HG03139 (cell line): ENCODE measurements around the gene KIAA1671.
A peak's percentile ranks its signal among the peaks of the same experiment; 100 is the strongest.
"Not testable (repeated sequence)": the region's sequence is repeated elsewhere in the genome, so short reads cannot be mapped to it uniquely, and the experiment has no call there.

Source experiments
- ATAC-seq: cut with Tn5 transposase; IDR thresholded peaks from one replicate; pipeline ENCODE4 v1.9.1; 2021; ENCODE audit not compliant: unreplicated experiment

KIAA1671 gene

DNA sequence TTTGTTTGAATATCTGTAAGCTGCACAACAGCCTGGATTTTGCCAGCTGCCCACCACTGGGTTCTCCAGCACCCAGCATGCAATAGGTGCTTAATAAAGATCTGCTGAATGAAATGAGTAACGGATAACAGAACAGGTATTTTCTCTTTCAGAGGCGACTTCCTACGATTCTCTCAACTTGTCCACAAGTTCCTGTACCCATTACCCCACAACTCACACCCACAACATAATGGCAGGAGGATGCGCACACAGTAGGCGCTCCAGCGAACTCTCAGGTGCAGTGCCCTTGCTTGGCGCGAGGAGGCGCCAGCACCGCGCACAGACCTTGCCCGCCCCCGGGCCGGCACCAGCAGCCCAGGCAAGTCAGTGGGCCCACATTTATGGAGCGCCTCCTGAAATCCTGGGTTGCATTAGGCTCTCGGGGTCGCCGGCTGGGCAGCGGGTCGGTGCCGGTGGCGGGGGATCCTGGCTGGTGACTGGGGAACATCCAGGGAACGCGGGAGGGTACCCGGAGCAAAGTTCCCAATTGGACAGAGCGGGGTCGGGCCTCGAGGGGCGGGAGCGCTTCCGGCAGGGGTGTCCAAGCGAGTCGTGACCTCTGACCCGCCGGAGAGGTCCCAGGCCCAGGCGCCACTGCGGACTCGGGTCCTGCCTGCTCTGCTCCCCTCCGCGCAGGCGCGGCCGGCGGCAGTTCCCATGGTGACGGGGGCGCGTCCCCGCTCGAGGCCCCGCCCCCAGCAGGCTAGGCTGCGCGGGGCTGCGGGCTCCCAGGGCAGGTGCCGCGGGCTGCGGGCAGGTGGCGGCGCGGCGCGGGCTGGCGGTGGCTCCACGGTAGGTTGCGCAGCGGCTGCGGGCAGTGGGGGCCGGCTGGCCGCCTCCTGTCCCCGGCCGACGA, at the start of gene KIAA1671:
Gene KIAA1671, plus strand, starts transcription at position 775 of the 895 bp plus-strand sequence. CDS start 75,284 bp downstream, outside the sequence.
- ATAC-seq, result peak; percentile 73

DNA sequence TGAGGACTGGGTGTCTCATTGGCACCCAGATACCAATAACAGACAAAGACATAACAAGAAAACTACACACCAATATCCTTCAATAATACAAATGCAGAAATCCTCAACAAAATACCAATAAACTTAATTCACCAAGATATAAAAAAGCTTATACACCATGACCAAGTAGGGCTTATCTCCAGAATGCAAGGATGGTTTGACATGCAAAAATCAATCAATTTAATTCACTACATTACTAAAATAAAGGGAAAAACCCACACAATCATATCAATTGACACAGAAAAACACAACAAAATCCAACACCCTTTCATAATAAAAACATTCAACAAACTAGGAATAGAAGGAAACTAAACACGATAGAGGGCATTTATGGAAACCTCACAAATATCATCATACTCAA, 46.6 kb upstream of the KIAA1671 start:
- no peak for ATAC-seq

DNA sequence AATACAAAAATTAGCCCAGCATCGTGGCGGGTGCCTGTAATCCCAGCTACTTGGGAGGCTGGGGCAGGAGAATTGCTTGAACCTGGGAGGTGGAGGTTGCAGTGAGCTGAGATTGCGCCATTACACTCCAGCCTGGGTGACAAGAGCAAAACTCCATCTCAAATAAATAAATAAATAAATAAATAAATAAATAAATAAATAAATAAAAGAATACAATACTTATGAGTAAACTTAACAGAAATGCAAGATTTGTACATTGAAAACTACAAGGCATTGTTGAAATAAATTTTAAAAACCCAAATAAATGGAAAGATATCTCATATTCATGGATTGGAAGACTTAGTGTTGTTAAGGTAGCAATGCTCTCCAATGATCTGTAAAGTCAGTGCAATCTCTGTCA, 45.4 kb upstream of the KIAA1671 start:
- not testable (repeated sequence) for ATAC-seq

DNA sequence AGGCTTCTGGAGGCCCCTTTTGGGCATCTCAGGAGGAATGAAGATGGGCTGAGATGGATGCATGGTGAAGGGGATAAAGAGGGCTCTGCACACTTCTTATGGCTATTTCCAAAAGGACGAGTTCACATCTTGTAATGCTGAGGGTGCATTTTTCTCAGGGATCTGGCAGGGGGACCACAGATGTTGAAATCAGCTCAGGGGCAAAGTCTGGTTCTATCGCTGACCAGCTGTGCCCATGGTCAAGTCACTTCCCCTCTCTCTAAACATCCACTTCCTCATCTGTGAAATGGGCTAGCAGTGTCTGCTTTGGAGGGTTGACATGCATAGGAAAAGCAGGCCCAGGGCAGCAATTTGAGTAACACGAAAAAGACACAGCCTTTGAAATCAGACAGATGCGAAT, 32.5 kb upstream of the KIAA1671 start:
- no peak for ATAC-seq

DNA sequence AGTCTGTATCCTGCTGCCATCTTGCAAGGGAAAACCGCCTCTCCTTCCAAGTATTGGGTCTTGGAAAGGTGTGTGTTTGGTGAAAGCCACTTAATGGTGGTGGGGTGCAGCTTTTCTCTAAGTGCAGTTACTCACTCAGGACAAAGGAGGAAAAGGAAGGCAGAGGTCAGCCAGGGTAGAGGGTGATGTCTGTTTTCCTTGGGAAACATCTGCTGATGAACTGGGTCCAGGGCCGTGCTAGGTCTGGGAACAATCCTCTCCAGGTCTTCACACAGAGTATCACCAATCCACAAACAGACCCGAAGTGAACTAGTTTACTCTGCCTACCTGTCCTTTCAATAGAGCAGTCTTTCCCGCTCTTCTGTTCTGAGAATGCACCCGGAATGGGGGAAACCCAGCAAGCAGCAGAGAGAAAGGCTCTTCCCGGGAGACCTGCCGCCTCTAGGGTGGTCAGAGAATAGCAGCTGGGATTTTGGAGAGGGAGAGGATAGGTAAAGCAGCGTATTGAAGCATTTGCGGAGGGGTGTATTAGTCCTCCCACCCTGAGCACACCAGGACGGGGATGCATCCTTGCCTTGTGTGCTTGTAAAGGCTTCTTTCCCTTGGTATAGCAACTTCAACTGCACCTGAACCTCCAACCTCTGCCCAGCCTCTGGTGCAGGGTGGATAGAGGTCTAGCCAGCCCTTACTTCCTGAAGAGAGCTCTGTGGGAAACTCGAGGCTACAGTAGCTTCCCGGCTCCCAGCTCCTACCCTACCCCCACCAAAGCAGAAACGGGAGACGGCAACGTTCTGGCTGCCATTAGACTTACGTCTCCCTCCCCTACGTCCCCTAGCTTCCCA, 26.7 kb upstream of the KIAA1671 start:
- ATAC-seq, result no peak

DNA sequence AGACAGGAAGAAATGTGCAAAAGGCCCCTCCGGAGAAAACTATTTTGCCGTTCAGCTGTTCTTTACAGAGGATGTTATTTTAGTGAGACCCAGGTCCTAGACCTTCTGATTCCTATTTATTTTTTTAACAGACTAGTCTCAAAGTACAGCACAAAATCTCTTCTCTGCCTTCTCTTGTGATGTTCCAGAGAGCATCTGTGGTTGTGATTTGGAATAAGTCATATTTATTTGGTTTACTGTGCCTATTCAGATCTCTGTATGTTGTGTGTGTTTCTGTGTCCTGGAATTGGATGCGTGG, 26.1 kb upstream of the KIAA1671 start:
- ATAC-seq, result no peak

DNA sequence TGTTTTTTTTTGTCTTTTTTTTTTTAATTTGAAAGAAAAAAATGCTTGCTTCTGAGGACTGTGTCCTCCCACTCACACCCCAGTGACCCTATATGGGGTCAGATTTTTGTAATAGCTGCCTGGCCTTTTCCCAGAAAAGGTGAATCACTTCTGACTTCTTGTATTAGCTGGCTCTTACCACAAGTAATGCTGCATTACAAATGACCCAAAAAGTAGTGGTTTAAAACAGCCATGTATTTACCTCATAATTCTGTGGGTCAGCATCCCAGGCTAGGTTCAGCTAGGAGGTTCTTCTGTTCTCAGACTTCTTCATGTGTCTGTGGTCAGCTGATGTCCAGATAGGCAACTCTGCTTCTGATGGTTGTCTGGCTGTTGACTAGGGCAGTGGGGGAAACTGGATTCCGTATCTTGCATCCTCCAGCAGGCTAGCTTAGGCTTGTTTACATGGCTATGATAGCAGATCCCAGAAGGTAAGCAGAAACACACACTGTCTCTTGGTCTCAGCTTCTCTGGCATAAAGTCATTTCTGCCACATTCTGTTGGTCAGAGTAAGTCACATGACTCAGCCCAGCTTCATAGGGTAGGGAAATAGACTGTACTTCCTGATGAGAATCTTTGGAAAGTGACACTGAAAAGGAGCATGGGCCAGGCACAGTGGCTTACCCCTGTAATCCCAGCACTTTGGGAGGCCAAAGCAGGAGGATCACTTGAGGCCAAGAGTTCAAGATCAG, 25.5 kb upstream of the KIAA1671 start:
- ATAC-seq, result no peak

DNA sequence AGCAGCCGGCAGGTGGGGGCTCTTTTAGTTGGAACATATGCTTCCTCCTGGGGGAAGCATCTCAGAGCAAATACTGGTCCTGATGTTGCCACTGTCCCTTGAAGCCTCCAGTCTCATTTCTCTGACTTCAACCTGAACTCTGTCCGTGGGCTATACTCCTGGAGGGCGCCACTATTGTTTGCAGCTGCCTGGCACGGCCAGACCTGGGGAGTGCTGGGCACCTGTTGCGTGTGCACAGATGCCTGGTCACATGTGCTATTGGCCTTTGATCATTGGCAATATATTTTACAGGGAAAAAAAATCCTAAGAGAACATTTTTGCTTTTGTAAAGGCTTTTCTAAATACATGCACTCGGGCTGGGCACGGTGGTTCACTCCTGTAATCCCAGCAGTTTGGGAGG, 24.2 kb upstream of the KIAA1671 start:
- ATAC-seq, result no peak

DNA sequence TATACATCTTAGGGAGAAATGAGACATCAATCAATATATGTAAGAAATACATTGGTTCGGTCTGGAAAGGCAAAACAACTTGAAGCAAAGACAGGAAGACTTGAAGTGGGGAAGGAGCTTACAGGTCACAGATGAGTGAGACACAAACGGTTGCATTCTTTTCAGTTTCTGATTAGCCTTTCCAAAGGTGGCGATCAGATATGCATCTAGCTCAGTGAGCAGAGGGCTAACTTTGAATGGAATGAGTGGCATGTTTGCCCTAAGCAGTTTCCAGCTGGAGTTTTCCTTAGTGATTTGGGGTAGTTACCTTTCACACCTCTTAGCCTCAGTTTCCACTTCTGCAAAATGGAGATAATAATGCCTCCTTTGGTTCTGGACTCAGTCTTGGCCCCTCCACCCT, 21.8 kb upstream of the KIAA1671 start:
- ATAC-seq, result no peak

DNA sequence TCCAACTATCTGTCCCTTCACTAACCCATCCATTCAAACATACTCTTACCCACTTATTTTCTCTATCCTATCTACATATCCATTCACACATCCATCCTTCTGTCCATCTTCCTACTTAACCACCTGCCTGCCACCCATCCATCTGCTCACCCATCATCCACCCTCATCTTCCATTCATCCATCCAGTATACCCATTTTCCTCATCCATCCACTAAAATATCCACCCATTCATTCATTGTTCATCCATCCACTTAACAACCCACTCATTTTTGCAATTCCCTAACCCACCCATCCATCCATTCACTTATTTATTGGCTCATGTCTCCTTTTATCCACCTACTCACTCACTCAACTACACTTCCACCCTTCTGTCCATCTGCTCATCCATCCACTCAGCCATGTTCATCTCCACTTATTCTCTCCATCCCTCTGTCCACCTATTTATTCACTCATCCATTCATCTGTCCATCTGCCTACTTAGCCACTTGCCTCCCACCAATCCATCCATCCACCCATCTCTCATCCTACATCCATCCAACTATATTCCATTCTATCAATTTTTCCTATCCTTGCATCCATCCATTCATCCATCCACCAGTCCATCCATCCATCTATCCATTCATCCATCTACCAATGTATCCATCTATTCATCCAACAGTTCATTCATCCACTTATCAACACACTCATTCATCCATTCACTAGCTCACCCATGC, 16.6 kb upstream of the KIAA1671 start:
- no peak for ATAC-seq

DNA sequence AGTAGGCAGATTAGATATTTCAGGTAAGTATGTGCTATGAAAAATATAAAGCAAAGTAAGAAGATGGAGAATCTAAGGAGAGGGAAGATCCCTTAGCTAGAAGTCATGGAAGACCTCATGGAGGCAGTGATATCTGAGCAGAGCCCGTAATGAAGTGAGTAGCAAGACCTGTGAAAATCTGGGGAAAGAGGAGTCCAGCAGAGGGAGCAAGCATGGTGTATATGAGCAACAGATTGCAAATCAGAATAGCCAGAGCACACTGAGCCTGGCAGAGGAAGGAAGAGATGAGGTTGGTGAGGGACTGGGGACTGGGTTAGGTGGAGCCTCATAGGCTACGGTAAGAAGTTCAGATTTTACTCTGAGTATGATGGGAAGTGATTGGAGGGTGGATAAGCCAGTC, 15.4 kb upstream of the KIAA1671 start:
- no peak for ATAC-seq

DNA sequence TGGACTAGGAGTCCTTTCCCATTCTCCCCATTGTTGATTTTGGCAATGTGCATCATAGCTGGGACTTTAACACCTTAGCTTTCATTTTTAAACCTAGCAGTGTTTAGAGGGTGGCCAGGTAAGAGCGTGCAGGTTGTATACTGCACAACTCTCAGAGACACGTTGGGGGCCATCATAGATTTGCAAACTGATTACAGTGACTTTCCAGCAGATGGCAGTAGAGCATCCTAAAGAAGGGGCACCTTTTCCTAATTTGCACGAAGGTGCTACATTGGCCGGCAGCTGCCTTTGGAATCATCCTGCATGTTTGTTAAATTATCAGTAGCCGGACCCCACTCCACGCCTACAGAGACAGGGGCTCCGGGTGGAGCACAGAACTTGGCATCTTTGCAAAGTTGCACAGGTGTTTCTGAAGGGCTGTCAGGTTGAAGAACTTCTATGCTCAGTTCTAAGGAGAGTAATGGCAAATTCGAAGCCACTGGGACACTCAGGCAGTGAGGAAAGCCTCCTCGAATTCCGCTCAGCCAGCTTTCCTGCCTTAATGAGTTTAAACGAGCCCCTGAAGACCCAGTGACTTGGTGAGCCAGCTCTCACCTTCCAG, 13.7 kb upstream of the KIAA1671 start:
- ATAC-seq, result no peak

DNA sequence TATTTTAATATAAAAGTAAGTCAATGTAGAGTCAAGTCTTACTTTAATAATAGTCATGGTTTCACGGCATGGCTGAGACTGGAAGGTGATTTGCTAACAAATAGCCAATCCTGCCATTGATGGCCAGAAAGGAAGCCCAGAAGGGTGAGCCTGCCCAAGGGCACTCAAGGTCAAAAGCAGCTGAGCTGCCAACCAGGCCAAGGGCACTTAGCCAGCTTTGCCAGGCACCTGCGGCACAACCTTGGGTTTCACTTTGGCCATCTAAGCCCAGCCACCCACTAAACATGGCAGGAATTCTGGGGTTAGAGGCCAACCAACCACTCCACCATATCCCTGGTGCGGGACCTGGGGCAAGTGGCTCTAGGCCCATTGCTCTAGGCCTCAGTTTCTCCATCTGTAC, 10.2 kb upstream of the KIAA1671 start:
- ATAC-seq, result no peak

DNA sequence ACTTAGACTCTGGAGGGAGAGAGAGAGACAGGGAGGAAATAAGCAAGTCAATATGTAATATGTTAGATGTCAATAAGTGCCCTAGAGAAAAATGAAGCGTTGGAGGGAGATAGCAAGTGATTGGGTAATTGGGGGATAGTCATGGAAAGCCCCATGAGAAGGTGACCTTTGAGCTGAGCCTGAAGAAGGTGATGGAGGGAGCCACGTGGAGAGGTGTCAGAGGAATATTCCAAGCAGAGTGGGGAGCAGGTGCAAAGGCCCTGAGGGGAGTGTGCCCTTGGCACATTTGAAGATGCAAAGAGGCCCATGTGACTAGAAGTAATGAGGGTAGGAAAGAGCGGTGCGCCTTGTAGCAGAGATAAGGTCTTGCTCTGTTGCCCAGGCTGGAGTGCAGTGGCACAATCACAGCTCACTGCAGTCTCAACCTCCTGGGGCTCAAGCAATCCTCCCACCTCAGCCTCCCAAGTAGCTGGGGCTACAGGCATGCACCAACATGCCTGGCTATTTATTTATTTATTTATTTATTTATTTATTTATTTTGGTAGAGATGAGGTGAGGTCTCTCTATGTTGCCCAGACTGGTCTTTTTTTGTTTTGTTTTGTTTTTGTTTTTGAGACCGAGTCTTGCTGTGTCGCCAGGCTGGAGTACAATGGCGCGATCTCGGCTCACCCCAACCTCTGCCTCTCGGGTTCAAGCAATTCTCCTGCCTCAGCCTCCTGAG, 8.1 kb upstream of the KIAA1671 start:
- no peak for ATAC-seq

DNA sequence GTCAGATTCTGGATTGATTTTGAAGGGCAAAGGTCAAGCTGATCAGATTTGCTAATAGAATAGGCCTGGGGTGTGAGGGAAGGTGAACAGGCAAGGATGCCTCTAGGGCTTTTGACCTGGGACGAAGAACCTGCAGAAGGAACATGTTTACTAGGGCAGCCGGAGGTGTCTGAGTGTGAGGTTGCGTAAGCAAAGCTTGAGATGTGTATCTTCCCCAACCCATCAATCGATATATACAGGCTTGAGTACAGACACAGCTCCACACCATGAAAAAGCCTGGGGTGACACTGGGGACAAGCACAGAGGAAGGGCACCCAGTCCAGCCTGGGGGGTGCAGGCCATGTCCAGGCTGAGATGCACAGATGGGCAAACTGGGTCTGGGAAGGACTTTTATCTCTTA, 7.1 kb upstream of the KIAA1671 start:
- no peak for ATAC-seq

DNA sequence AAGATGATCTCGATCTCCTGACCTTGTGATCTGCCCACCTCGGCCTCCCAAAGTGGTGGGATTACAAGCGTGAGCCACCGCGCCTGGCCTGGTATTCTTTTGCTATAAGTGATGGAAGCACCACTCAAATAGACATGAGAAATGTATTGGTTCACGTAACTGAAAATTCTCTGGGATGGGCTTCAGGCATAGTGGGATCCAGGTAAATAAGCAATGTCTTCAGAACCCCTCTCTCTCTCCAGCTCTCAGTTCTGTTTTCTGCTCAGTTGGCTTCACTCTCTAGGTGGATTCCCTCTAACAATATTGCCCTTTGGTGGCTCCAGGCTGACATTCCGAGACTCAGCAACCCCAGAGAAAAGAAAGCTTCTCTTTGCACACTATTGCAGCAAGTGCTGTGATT, 5.1 kb upstream of the KIAA1671 start:
- ATAC-seq, result no peak

DNA sequence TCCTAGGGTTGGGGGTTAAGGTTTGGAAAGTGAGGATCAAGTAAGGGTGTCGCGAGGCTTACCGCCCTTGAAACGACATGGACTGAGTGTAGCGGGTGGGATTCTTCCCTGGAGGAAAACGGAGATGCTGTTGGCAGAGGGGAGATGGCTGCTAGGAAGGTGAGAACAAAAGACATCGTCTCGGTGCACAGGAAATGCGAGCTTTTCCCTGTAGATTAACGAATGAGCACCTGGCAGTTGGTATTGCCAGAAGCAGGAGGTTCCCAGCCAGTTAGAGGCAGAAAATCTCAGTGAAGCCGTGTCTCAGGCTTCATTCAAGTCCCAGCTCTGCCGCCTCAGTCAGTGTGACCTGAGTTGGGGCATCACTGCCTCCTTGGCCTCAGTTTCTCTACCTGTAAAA, 4.6 kb upstream of the KIAA1671 start:
- ATAC-seq, result no peak

DNA sequence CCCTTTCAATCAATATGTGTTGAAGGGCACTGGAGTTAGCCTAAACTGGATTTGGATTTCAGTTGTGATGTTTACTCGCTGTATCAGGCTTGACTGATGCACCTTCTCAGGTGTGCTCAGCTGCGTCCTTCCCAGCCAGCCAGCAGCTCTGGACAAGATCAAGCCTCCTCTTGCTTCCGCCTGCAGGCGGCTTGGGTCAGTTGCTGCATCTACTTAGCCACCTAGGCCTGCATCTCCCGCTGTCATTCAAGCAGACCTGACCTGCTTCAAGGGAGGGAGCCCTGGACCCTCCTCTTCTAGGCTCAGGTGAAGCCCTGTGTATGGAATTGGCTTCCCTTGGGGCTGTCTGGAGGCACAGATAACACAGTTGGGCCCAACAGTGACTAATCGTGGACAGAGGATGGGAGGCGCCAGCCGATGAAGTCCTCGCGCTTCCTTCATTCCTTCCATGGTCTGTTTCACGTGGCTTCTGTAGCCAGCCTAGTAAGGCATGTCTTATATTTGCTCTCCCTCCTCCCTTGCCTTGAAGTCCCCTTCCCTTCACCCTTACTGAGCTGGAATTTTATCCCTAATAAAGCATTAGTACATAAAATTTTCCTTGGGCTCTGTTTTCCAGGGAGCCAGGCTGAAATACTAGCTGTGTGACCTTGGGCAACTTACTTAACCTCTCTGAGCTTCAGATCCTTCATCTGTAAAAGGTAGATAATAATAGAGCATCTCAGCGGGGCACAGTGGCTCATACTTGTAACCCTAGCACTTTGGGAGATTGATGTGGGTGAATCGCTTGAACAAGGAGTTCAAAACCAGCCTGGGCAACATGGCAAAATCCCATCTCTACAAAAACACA, 3.9 kb upstream of the KIAA1671 start:
- ATAC-seq, result no peak

DNA sequence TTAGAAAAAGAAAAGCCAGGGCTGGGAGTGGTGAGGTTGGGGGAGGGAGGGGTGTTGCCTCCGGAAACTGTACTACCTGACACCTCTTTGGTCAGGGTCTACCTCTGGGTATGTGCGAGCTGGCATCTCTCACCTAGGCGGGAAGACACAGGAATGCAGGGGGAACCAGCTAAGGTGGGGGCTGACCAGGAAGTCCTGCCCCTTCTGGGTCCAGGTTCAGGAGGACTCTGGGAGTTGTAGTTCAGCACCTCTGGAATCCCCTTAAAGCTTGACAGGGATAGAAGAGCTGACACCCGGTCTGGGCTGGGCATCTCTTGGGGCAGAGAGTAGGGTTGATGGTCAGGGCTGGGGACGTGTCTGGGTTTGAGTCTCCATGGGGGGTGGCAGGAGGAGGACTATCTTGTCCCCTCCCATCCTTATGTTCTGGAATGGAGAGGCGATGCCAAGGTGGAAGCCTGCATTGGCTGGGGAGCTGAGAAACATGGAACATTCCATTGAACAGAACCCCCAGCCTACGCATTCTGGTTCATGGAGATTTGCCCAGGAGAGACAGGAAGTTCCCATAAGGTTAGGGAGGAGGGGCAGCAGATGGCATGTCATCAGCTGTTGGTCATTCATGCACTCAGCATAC, 2.1 kb upstream of the KIAA1671 start:
- ATAC-seq, result no peak
